GM21825 (cell line): Measurements from ENCODE around the gene GCH1.
"Not testable (repeated sequence)": the region's sequence is repeated elsewhere in the genome, so short reads cannot be mapped to it uniquely, and the experiment has no call there.

Experiments
- ATAC-seq: cut with Tn5 transposase; IDR thresholded peaks from one replicate; pipeline ENCODE4 v1.9.1; 2021; ENCODE audit warnings: mild to moderate bottlenecking, moderate library complexity; ENCODE audit not compliant: unreplicated experiment

The GCH1 gene

GRCh38 chr14:54908973-54909372 is 6.3 kb upstream of the GCH1 start:
- not testable (repeated sequence) for ATAC-seq

GRCh38 chr14:54908190-54908589 is 5.6 kb upstream of the GCH1 start:
- no peak for ATAC-seq

GRCh38 chr14:54906075-54906474 is 3.4 kb upstream of the GCH1 start:
- ATAC-seq = no peak

GRCh38 chr14:54902143-54902520 is 494 bp downstream of the GCH1 start:
- ATAC-seq = peak; percentile 50

- no peak for ATAC-seq
These were observed 1.1 kb downstream of the GCH1 start for GRCh38 chr14:54901380-54902142.

- ATAC-seq = no peak
These were observed 3.1 kb downstream of the GCH1 start for GRCh38 chr14:54899573-54899972.

- not testable (repeated sequence) for ATAC-seq
These were observed 4.6 kb downstream of the GCH1 start for GRCh38 chr14:54897809-54898555.

- ATAC-seq = no peak
These were observed 6.9 kb downstream of the GCH1 start for GRCh38 chr14:54895683-54896082.

- no peak for ATAC-seq
These were observed 7.6 kb downstream of the GCH1 start for GRCh38 chr14:54894995-54895394.

- no peak for ATAC-seq
These were observed 9.4 kb downstream of the GCH1 start for GRCh38 chr14:54893151-54893760.

GRCh38 chr14:54891471-54892245 is 11.0 kb downstream of the GCH1 start:
- ATAC-seq = no peak

- peak; percentile 82 for ATAC-seq
These were observed 11.8 kb downstream of the GCH1 start for GRCh38 chr14:54890788-54891187.

- ATAC-seq = no peak
These were observed 12.7 kb downstream of the GCH1 start for GRCh38 chr14:54889919-54890318.

GRCh38 chr14:54882521-54882920 is 20.1 kb downstream of the GCH1 start:
- ATAC-seq = no peak

GRCh38 chr14:54881761-54882401 is 20.7 kb downstream of the GCH1 start:
- peak; percentile 52 for ATAC-seq

GRCh38 chr14:54881235-54881760 is 21.3 kb downstream of the GCH1 start:
- peak; percentile 57 for ATAC-seq

GRCh38 chr14:54877703-54878021 is 25.0 kb downstream of the GCH1 start:
- no peak for ATAC-seq

GRCh38 chr14:54877015-54877702 is 25.5 kb downstream of the GCH1 start:
- no peak for ATAC-seq

- not testable (repeated sequence) for ATAC-seq
These were observed 27.0 kb downstream of the GCH1 start for GRCh38 chr14:54875648-54876047.
